Skeletal muscle cell (primary cell): ENCODE measurements around the gene MIOX.

Experiments
- DNase-seq: peaks from one replicate; pipeline ENCODE4 v3.0.0-alpha.2; 2010; ENCODE audit warnings: low read depth
- H3K4me3 ChIP-seq: 2 replicates; pipeline ENCODE4 v1.5.1; 2011; ENCODE audit warnings: low read depth, mild to moderate bottlenecking, control low read depth, low read length, moderate library complexity

The MIOX gene

GRCh38 chr22:50452649-50453048, 34.0 kb upstream of the MIOX start:
- DNase-seq: no peak

GRCh38 chr22:50454556-50455075, 32.0 kb upstream of the MIOX start:
- DNase-seq: no peak
- H3K4me3 ChIP-seq: no peak overlapping the region

More at GRCh38 chr22:50452649-50453048, 34.0 kb upstream of the MIOX start:
- H3K4me3 ChIP-seq: no peak overlapping the region

GRCh38 chr22:50455201-50455600, 31.5 kb upstream of the MIOX start:
- DNase-seq: no peak

GRCh38 chr22:50456026-50456425, 30.6 kb upstream of the MIOX start:
- no peak overlapping the region for H3K4me3 ChIP-seq
- DNase-seq: no peak

More at GRCh38 chr22:50455201-50455600, 31.5 kb upstream of the MIOX start:
- H3K4me3 ChIP-seq: no peak overlapping the region

- H3K4me3 ChIP-seq: no peak overlapping the region
- DNase-seq: no peak
Measured at GRCh38 chr22:50456466-50457234, 30.0 kb upstream of the MIOX start.

GRCh38 chr22:50459016-50459415, 27.6 kb upstream of the MIOX start:
- H3K4me3 ChIP-seq: no peak overlapping the region
- DNase-seq: no peak

- H3K4me3 ChIP-seq: no peak overlapping the region
- no peak for DNase-seq
Measured at GRCh38 chr22:50459496-50460140, 27.0 kb upstream of the MIOX start.

- no peak for DNase-seq
Measured at GRCh38 chr22:50460938-50461337, 25.7 kb upstream of the MIOX start.

GRCh38 chr22:50461536-50461935, 25.1 kb upstream of the MIOX start:
- no peak for DNase-seq
- H3K4me3 ChIP-seq: no peak overlapping the region

More at GRCh38 chr22:50460938-50461337, 25.7 kb upstream of the MIOX start:
- no peak overlapping the region for H3K4me3 ChIP-seq

- no peak for DNase-seq
- H3K4me3 ChIP-seq: no peak overlapping the region
Measured at GRCh38 chr22:50461979-50462540, 24.6 kb upstream of the MIOX start.

- H3K4me3 ChIP-seq: no peak overlapping the region
Measured at GRCh38 chr22:50463188-50463900, 23.3 kb upstream of the MIOX start.

GRCh38 chr22:50464451-50464850, 22.2 kb upstream of the MIOX start:
- no peak overlapping the region for H3K4me3 ChIP-seq
- no peak for DNase-seq

More at GRCh38 chr22:50463188-50463900, 23.3 kb upstream of the MIOX start:
- no peak for DNase-seq

- H3K4me3 ChIP-seq: no peak overlapping the region
- no peak for DNase-seq
Measured at GRCh38 chr22:50465066-50465930, 21.4 kb upstream of the MIOX start.

GRCh38 chr22:50467341-50467740, 19.3 kb upstream of the MIOX start:
- no peak for DNase-seq
- H3K4me3 ChIP-seq: no peak overlapping the region

- DNase-seq: no peak
- H3K4me3 ChIP-seq: no peak overlapping the region
Measured at GRCh38 chr22:50467773-50468440, 18.8 kb upstream of the MIOX start.

- no peak overlapping the region for H3K4me3 ChIP-seq
- no peak for DNase-seq
Measured at GRCh38 chr22:50468626-50469025, 18.0 kb upstream of the MIOX start.

GRCh38 chr22:50469377-50470305, 17.0 kb upstream of the MIOX start:
- DNase-seq: no peak
- no peak overlapping the region for H3K4me3 ChIP-seq
